NCI-H774 (cell line): ENCODE results near the gene CPA5.

Experiments used
- DNase-seq: peaks from one replicate; lab custom pipeline; 2025; lab: John Stamatoyannopoulos, UW

CPA5 gene

GRCh38 chr7:130379532-130379920, 34.9 kb downstream of the CPA5 start:
- no peak for DNase-seq

- DNase-seq, result no peak
Observed at GRCh38 chr7:130379921-130380860, 35.6 kb downstream of the CPA5 start, which contains the start of gene CPA1. Gene CPA1 (plus strand): TSS chr7:130380494. CDS start chr7:130380521, 27 bp downstream.

DNA sequence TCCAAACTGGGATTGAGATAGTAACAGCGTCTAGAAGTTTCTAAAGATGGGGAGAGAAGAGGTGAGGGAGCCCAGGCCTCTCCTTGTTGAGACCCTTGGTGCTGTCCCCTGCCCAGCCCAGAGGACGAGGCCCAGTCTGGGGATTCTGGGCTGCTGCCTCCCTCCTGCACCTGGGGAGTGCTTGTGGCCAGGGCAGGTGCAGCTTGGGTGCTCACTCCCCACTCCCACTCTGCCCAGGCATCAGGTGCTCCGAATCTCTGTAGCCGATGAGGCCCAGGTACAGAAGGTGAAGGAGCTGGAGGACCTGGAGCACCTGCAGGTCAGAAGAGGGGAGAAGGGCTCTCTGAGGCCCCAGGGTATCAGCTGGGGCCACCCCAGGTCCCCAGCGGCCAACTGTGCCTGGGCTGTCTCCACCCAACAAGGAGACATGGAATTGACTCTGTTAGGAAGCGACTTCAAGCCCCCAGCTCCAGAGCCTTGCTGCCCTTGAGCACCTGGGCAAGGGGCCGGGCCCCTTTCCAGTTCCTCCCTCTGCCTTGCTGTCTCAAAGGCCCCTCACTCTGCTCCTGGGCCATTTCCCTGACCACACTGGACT, 36.3 kb downstream of the CPA5 start:
- no peak for DNase-seq

- DNase-seq, result no peak
Observed at GRCh38 chr7:130381468-130382312, 37.1 kb downstream of the CPA5 start.

DNA sequence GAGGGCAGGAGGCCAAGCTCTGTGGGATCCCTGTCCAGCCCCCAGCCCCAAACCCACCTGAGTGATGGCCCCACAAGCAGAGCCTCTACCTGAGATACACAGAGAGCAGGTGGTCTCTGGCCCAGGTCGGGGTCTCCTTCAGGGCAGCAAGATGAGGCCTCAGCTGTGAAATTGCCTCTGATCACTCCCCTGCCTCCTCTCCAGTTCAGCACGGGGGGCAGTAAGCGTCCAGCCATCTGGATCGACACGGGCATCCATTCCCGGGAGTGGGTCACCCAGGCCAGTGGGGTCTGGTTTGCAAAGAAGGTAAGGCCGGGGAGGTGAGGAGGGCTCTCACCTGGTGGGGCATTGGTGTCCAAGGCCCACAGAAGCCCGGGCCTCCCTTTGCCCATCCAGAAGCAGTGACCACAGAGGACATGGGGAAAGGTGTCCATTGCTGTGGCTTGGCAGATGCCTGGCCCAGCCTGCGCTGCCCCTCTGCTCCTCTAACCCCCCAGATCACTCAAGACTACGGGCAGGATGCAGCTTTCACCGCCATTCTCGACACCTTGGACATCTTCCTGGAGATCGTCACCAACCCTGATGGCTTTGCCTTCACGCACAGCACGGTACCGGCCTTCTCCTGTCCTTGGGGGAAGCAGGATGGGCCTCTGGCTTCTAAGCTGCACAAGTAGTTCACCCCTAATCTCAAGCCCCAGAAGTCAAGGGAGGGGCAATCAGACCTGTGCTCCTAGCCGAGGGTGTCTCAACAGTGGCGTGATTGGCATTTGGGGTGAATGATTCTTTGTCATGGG, 38.8 kb downstream of the CPA5 start:
- DNase-seq, result no peak

GRCh38 chr7:130384371-130384801, 39.8 kb downstream of the CPA5 start:
- no peak for DNase-seq

DNA sequence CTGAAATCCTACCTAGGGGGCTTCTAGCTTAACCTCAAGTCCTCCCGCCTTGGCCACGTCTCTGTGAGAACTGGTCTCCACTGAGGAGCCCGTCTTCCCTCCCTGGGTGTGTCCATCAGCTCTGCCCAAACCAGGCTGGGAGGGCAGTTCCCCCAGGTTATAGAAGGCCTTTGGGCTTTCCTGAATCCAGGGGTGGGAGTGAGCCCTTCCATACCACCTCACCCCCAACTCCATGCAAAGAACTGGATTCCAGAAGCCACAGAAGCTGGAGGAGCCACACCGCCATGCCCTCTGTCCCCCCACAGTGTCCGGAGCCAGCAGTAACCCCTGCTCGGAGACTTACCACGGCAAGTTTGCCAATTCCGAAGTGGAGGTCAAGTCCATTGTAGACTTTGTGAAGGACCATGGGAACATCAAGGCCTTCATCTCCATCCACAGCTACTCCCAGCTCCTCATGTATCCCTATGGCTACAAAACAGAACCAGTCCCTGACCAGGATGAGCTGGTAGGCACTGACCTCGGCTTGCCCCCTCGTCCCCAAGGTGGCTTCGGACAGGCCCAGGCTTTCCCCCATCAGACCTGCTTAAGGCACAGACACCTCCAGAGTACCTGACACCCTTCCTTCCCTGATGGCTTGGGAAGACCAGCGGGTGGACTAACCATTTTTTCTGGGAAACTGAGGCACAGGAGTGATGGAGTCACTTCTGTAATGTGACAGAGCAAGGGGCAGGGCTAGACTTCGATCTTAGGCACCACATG, 40.4 kb downstream of the CPA5 start:
- DNase-seq, result no peak

DNA sequence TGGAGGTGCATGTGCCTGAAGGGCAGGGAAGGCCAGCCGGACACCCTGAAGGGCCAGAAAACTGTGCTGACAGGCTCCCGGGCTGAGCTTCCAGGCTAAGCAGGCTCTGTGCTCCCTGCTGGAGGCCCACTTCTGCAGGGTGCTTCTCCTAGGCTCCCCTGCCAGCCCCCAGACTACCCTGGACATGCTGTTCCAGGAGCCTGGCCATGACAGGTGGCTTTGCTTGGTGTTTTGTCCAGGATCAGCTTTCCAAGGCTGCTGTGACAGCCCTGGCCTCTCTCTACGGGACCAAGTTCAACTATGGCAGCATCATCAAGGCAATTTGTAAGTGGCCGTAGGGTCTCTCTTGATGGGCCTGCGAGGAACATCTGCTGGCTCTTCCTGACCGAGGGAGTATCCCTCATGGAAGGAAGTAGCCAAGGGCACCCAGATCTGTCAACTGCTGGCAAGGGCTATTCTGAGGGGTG, 41.0 kb downstream of the CPA5 start:
- no peak for DNase-seq

DNA sequence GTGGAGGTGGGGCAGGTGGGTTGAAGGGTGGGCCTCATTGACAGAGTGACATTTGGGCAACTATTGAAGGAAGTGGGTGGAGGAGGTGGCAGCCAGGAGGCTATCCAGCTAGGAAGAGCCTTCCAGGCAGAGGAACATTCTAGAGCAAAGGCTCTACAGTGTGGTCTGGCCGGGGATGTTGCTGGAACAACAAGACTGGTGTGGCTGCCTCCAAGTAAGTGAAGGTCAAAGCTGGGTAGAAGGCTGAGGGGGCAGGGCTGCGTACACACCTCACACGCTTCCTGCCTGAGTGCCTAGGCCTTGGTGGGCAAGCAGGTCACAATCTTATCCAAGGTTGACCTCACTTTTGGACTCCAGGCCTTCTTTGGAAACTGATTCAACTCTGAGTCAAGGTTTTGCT, 42.3 kb downstream of the CPA5 start:
- no peak for DNase-seq

GRCh38 chr7:130387306-130387627, 42.7 kb downstream of the CPA5 start:
- DNase-seq, result no peak

DNA sequence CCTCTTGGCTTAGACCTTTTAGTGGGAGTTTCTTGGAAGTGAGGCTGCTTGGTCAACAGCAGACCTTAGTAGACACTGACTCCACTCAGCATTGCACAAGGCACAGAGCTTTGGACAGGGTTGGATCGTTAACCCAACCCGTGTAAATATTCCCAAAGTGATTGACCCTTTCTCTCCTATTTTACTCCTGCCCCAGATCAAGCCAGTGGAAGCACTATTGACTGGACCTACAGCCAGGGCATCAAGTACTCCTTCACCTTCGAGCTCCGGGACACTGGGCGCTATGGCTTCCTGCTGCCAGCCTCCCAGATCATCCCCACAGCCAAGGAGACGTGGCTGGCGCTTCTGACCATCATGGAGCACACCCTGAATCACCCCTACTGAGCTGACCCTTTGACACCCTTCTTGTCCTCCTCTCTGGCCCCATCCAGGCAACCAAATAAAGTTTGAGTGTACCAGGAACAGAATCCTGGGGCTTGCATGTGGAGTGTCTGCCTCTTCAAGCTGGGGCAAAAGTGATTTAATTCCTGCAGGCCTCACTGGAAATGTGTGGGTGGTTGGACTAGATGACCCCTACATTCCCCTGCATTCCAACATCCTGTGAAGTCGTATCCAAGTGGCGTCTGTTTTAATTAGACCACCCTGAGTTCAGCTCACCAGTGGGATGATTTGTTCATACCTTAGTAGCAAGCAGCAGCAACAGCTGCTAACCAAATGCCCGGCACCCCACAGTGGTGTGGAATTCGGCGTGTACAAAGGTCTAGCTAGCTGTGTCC, 43.2 kb downstream of the CPA5 start:
- DNase-seq, result no peak

DNA sequence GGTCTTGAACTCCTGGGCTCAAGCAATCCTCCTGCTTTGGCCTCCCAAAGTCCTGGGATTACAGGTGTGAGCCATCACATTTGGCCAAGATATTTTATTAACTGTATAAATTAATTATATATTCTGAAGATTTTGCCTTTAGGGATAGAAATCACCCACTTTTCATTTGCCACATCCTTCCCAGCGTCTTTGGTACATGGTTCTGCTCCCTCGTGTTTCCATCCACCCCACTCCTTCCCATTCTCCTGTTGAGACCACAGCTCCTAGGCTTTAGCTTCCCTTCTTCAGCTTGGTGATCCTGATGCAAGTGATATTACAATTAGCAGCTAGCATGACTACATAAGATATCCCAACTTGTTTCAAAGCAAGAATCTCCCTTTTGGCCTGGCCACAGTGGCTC, 44.1 kb downstream of the CPA5 start:
- no peak for DNase-seq

GRCh38 chr7:130390486-130390885, 45.9 kb downstream of the CPA5 start:
- no peak for DNase-seq

DNA sequence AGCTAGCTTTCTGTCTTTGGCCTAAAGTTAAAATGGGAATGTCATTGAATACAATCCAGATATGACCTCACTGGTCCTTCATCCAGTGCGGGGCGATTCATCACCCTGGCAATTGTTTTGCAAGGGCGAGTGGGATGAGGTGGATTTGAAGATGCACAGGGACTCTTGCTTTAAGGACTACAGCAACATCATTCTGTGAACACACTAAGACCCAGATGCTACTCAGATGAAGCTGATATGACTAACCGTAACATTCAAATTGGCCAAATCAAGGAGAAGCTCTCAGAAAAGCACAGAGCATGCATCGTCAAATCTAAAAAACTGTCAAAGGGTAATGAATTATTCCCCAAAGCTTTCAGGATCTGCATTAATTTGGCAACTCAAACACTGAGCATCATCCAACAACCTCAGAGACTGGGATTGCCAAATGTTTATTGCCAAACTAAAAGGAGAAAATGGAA, 48.5 kb downstream of the CPA5 start:
- DNase-seq, result no peak

GRCh38 chr7:130393841-130394411, 49.3 kb downstream of the CPA5 start:
- DNase-seq, result no peak

DNA sequence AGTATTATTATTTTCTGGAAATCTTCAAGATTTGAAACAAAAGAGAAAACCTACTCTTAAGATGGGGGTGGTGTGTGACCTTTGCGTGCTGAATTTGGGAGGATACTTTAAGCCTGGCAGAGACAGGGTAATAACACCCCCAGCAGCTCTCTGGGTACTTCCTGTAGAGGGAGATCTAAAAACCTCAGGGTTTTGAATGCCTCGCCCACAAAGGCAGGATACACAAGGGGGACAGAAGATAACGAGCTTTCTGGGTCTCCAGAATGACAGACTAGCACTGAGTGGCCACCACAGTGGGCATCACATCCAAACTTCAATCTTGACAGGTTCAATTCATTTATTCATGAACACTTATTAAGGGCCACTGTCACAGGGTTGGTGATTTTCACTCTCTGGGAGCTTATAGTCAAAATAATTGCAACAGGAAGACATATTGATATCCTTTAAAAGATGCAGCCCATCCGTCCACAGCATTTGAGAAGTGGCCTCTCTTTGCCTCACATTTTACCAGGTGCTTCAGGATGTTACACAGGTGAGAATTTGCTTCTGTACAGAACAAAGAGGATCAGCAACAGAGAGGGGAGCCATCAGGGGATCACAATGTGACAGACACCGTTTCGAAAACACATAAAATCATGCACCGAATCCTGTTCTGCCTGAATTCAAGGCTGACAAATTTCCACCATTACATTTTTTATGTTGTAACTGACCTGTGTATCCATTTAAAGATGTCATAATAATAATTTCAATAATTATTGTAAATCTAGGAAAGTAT, 50.0 kb downstream of the CPA5 start:
- DNase-seq, result no peak

GRCh38 chr7:130395421-130395820, 50.8 kb downstream of the CPA5 start:
- DNase-seq, result no peak

GRCh38 chr7:130396109-130396508, 51.5 kb downstream of the CPA5 start:
- no peak for DNase-seq
